H1 (cell line): ENCODE data around the gene OR2D3. TPM values are rescaled to one million over a fixed set of nuclear protein-coding genes. Genes with fewer than 3 reads are reported as not detected.
"Not testable (repeated sequence)": the region's sequence is repeated elsewhere in the genome, so short reads cannot be mapped to it uniquely, and the experiment has no call there.

ENCODE experiments used
- CTCF ChIA-PET: fragments of 300-600 bp; sonication (Branson Sonifier 250); formaldehyde crosslinking; loops from one replicate; lab custom pipeline; 2021; ENCODE audit not compliant: partially characterized antibody; lab: Charles Lee
- POLR2A ChIA-PET: fragments of 300-600 bp; sonication (Branson Sonifier 250); formaldehyde crosslinking; loops from one replicate; lab custom pipeline; 2021; ENCODE audit warnings: inconsistent platforms; ENCODE audit not compliant: partially characterized antibody; lab: Charles Lee
- DNase-seq, 2 experiments: peaks; one replicate each; pipeline versions ENCODE4 v3.0.0 to v3.0.0-alpha.2; 2010 to 2022; ENCODE audit warnings: low spot score in 2 of 2, low read depth in 1 of 2, mixed read lengths in 1 of 2
- FAIRE-seq: peaks from 2 replicates; lab custom pipeline; 2011; peaks lifted over from hg19 to GRCh38; lab: Jason Lieb, UNC
- H2AFZ ChIP-seq: 2 replicates; pipeline ENCODE4 v1.8.1; 2012; ENCODE audit warnings: low read length, inconsistent platforms
- H2AK5ac ChIP-seq: 2 replicates; pipeline ENCODE4 v1.6.1; 2013; ENCODE audit warnings: low read depth, low read length
- H2BK120ac ChIP-seq: replicated peaks from 2 replicates; pipeline ENCODE3; 2013; ENCODE audit warnings: low read depth, low read length, inconsistent platforms
- H2BK12ac ChIP-seq: 2 replicates; pipeline ENCODE4 v1.6.1; 2013; ENCODE audit warnings: low read depth, low read length
- H2BK15ac ChIP-seq: 2 replicates; pipeline ENCODE4 v1.6.1; 2013; ENCODE audit warnings: low read length
- H2BK20ac ChIP-seq: 2 replicates; pipeline ENCODE4 v1.6.1; 2013; ENCODE audit warnings: low read length
- H2BK5ac ChIP-seq: 2 replicates; pipeline ENCODE4 v1.6.1; 2013; ENCODE audit warnings: low read depth, low read length
- H3K14ac ChIP-seq: 2 replicates; pipeline ENCODE4 v1.6.1; 2013; ENCODE audit warnings: inconsistent platforms; ENCODE audit not compliant: insufficient read length
- H3K18ac ChIP-seq: 2 replicates; pipeline ENCODE4 v1.6.1; 2013; ENCODE audit warnings: low read length; ENCODE audit errors: extremely low read depth
- H3K23ac ChIP-seq: 2 replicates; pipeline ENCODE4 v1.6.1; 2013; ENCODE audit warnings: inconsistent platforms; ENCODE audit not compliant: insufficient read length
- H3K23me2 ChIP-seq: 2 replicates; pipeline ENCODE4 v1.6.1; 2013; ENCODE audit warnings: low read depth, low read length
- H3K27ac ChIP-seq: 2 replicates; pipeline ENCODE4 v1.6.1; 2011; ENCODE audit warnings: low read depth, low read length, inconsistent platforms
- H3K27me3 ChIP-seq, 4 experiments: replicated peaks in 1 of 4; 1 replicate in 1 of 4; 2 replicates in 3 of 4; pipeline versions ENCODE4 v1.6.1 to v1.8.1; 2011 to 2013; ENCODE audit warnings: low read length in 3 of 4, mild to moderate bottlenecking in 3 of 4, inconsistent platforms in 2 of 4, mixed read lengths in 2 of 4, moderate library complexity in 1 of 4; ENCODE audit not compliant: control insufficient read depth in 3 of 4, insufficient read depth in 3 of 4; ENCODE audit errors: extremely low read depth in 1 of 4
- H3K36me3 ChIP-seq, 4 experiments: 2 replicates each; pipeline versions ENCODE4 v1.6.1 to v1.8.1; 2011 to 2013; ENCODE audit warnings: mild to moderate bottlenecking in 4 of 4, low read length in 3 of 4, moderate library complexity in 2 of 4, control low read depth in 1 of 4, inconsistent platforms in 1 of 4; ENCODE audit not compliant: insufficient read depth in 4 of 4, control insufficient read depth in 2 of 4
- H3K4ac ChIP-seq: replicated peaks from 2 replicates; pipeline ENCODE3; 2013; ENCODE audit warnings: low read length, low read depth, mixed read lengths, inconsistent platforms; ENCODE audit not compliant: insufficient read length
- H3K4me1 ChIP-seq, 4 experiments: replicated peaks in 1 of 4; 1 replicate in 1 of 4; 2 replicates in 3 of 4; pipeline versions ENCODE4 v1.6.1 to v1.8.1; 2011 to 2013; ENCODE audit warnings: low read length in 3 of 4, inconsistent platforms in 2 of 4, mixed read lengths in 1 of 4; ENCODE audit not compliant: insufficient read depth in 4 of 4, control insufficient read depth in 3 of 4
- H3K4me2 ChIP-seq, 2 experiments: 2 replicates each; pipeline versions ENCODE4 v1.6.1 to v1.8.1; 2011 to 2013; ENCODE audit warnings: low read depth in 2 of 2, low read length in 2 of 2, control low read depth in 1 of 2, inconsistent platforms in 1 of 2, mild to moderate bottlenecking in 1 of 2; ENCODE audit not compliant: insufficient read depth in 1 of 2
- H3K4me3 ChIP-seq, 4 experiments: fragments of 200-600, 300-600 bp in 1 of 4; sonication (generic), shearing (Covaris generic), sonication (Bioruptor Twin) in 1 of 4; 2 replicates each; pipeline versions ENCODE4 v1.5.1 to v1.8.1; 2011 to 2016; ENCODE audit warnings: low read length in 4 of 4, low read depth in 3 of 4, control low read depth in 2 of 4, inconsistent platforms in 2 of 4, mild to moderate bottlenecking in 2 of 4, mixed read lengths in 1 of 4, moderate library complexity in 1 of 4; ENCODE audit not compliant: insufficient read depth in 2 of 4; ENCODE audit errors: extremely low read depth in 1 of 4
- H3K56ac ChIP-seq: replicated peaks from 2 replicates; pipeline ENCODE3; 2013; ENCODE audit warnings: low read depth, mild to moderate bottlenecking, mixed read lengths, low read length, inconsistent platforms; ENCODE audit not compliant: insufficient read length
- H3K79me1 ChIP-seq: 2 replicates; pipeline ENCODE4 v1.6.1; 2013; ENCODE audit warnings: low read depth, low read length, control low read depth
- H3K79me2 ChIP-seq, 2 experiments: 2 replicates each; pipeline versions ENCODE4 v1.6.1 to v1.8.1; 2012 to 2013; ENCODE audit warnings: low read length in 2 of 2, mild to moderate bottlenecking in 2 of 2, inconsistent platforms in 1 of 2; ENCODE audit not compliant: insufficient read depth in 2 of 2, control insufficient read depth in 1 of 2
- H3K9ac ChIP-seq, 4 experiments: replicated peaks in 1 of 4; 1 replicate in 1 of 4; 2 replicates in 3 of 4; pipeline versions ENCODE4 v1.6.1 to v1.8.1; 2011 to 2013; ENCODE audit warnings: low read depth in 3 of 4, low read length in 3 of 4, control low read depth in 2 of 4, mild to moderate bottlenecking in 2 of 4, moderate library complexity in 2 of 4, inconsistent platforms in 1 of 4; ENCODE audit errors: extremely low read depth in 1 of 4
- H3K9me3 ChIP-seq, 2 experiments: 2 replicates each; pipeline versions ENCODE4 v1.6.1 to v1.8.1; 2012 to 2013; ENCODE audit warnings: mild to moderate bottlenecking in 2 of 2, moderate library complexity in 2 of 2, control low read depth in 1 of 2, inconsistent platforms in 1 of 2, low read depth in 1 of 2, low read length in 1 of 2, mixed read lengths in 1 of 2; ENCODE audit not compliant: insufficient read depth in 2 of 2
- H4K20me1 ChIP-seq, 2 experiments: replicated peaks in 1 of 2; 2 replicates each; pipeline versions ENCODE3 to v1.8.1; 2011 to 2013; ENCODE audit warnings: inconsistent platforms in 2 of 2, low read length in 2 of 2, mild to moderate bottlenecking in 1 of 2; ENCODE audit not compliant: insufficient read depth in 2 of 2, control insufficient read depth in 1 of 2
- H4K5ac ChIP-seq: 2 replicates; pipeline ENCODE4 v1.6.1; 2013; ENCODE audit warnings: low read length, low read depth, mixed read lengths, inconsistent platforms; ENCODE audit not compliant: insufficient read length
- H4K8ac ChIP-seq: 2 replicates; pipeline ENCODE4 v1.8.0; 2013; ENCODE audit warnings: mild to moderate bottlenecking, moderate library complexity, low read length, inconsistent platforms; ENCODE audit not compliant: insufficient read depth; ENCODE audit errors: extremely low read depth
- H4K91ac ChIP-seq: replicated peaks from 2 replicates; pipeline ENCODE3; 2013; ENCODE audit warnings: low read length, mixed read lengths, inconsistent platforms; ENCODE audit not compliant: insufficient read length
- WGBS, 2 experiments: shearing (Covaris generic) in 1 of 2; methylation state at CpG; one replicate each; pipeline versions ENCODE4 v1.1.6 to v1.1.7; 2013 to 2015; ENCODE audit warnings: low lambda C conversion rate in 2 of 2, mixed read lengths in 2 of 2, inconsistent platforms in 1 of 2, low coverage in 1 of 2, missing lambda C conversion rate in 1 of 2; ENCODE audit not compliant: insufficient replicate concordance in 2 of 2, insufficient coverage in 1 of 2, insufficient read length in 1 of 2; ENCODE audit errors: extremely low coverage in 1 of 2, missing lambda C conversion rate in 1 of 2; 5-methylcytosine and 5-hydroxymethylcytosine counted together
- polyA plus RNA-seq, 7 experiments: library from polyadenylated mRNA; depleted of rRNA in 3 of 7; stranded (reverse) in 5 of 7; unstranded in 2 of 7; fragments of >200 nt in 5 of 7; fragments of 200-250 nt in 2 of 7; gene quantifications; 1 replicate in 5 of 7; 2 replicates in 1 of 7; 4 replicates in 1 of 7; pipeline versions ENCODE4 v1.2.1 to v1.2.3, GENCODE V29; 2011 to 2013; ENCODE audit warnings: missing spikeins in 2 of 7, mixed read lengths in 2 of 7
- total RNA-seq: library from RNA; stranded (reverse); fragmentation: NEBNext Ultra II Directional; extraction: Animal tissue kit (Norgen Biotek cat#: 25700); gene quantifications from 2 replicates; pipeline ENCODE4 v1.2.1, GENCODE V29; 2021

Gene OR2D3
- total and polyA plus RNA-seq, 2 of the 8 experiments (the other 6 are each of a cell fraction or from before 2014, with no cell fraction given) = not detected

- H3K9ac ChIP-seq, H3K4me2 ChIP-seq, H3K9me3 ChIP-seq, H2AFZ ChIP-seq, H2BK15ac ChIP-seq, H3K36me3 ChIP-seq, H4K91ac ChIP-seq, H2BK12ac ChIP-seq, H3K4ac ChIP-seq, H3K18ac ChIP-seq, H3K79me1 ChIP-seq, H3K14ac ChIP-seq, DNase-seq, H3K27me3 ChIP-seq, CTCF ChIA-PET, H3K4me1 ChIP-seq, H4K5ac ChIP-seq, H2BK120ac ChIP-seq, H3K23ac ChIP-seq, H3K23me2 ChIP-seq, H4K8ac ChIP-seq, FAIRE-seq, H3K56ac ChIP-seq, H2BK20ac ChIP-seq, H3K79me2 ChIP-seq, POLR2A ChIA-PET, H3K4me3 ChIP-seq, H3K27ac ChIP-seq, H4K20me1 ChIP-seq, H2AK5ac ChIP-seq, H2BK5ac ChIP-seq: not testable (repeated sequence)
- 84% methylated on average over 4 of the region's 4 CpGs; no CpG with 5 or more reads in 1 of the 2 experiments for WGBS, 2 experiments
Observed at GRCh38 chr11:6969854-6970253, 49.1 kb downstream of the OR2D3 start.

Other genes with a start within 250 kb of the OR2D3 start
- gene MRPL17, start 237.7 kb upstream of the OR2D3 start, total RNA-seq = 70.5 and 71.7 TPM in 2 replicates
- gene MRPL17, start 237.7 kb upstream of the OR2D3 start, polyA plus RNA-seq (2011; rRNA removed) = 44.5 and 55.7 TPM in 2 replicates
- gene OR2AG2, start 149.0 kb upstream of the OR2D3 start, total RNA-seq = 0.17 and 0.22 TPM in 2 replicates
- 0.49 and 0.74 TPM in 2 replicates for gene OR2AG2, start 149.0 kb upstream of the OR2D3 start, polyA plus RNA-seq (2011; rRNA removed)
- not detected in 2 replicates for gene OR2AG1, start 138.0 kb upstream of the OR2D3 start, total RNA-seq
- gene OR2AG1, start 138.0 kb upstream of the OR2D3 start, polyA plus RNA-seq (2011; rRNA removed) = not detected in 2 replicates
- 0.10 and 0.20 TPM in 2 replicates for gene OR6A2, start 121.3 kb upstream of the OR2D3 start, total RNA-seq
- 0.14 TPM in 2 replicates for gene OR6A2, start 121.3 kb upstream of the OR2D3 start, polyA plus RNA-seq (2011; rRNA removed)
- gene OR10A5, start 75.3 kb upstream of the OR2D3 start, total RNA-seq = not detected in 2 replicates
- gene OR10A5, start 75.3 kb upstream of the OR2D3 start, polyA plus RNA-seq (2011; rRNA removed) = not detected in 2 replicates
- gene OR10A2, start 57.9 kb upstream of the OR2D3 start, total RNA-seq = not detected in 2 replicates
- not detected in 2 replicates for gene OR10A2, start 57.9 kb upstream of the OR2D3 start, polyA plus RNA-seq (2011; rRNA removed)
- not detected in 2 replicates for gene OR10A4, start 44.4 kb upstream of the OR2D3 start, total RNA-seq
- not detected in 2 replicates for gene OR10A4, start 44.4 kb upstream of the OR2D3 start, polyA plus RNA-seq (2011; rRNA removed)
- gene OR2D2, start 28.5 kb upstream of the OR2D3 start, total RNA-seq = 0.29 TPM in 1 of 2 replicates, not detected in the other
- 0.08 and 0.15 TPM in 2 replicates for gene OR2D2, start 28.5 kb upstream of the OR2D3 start, polyA plus RNA-seq (2011; rRNA removed)
- gene ZNF215, start 5.4 kb downstream of the OR2D3 start, total RNA-seq = 17.1 and 17.9 TPM in 2 replicates
- 4.3 and 6.4 TPM in 2 replicates for gene ZNF215, start 5.4 kb downstream of the OR2D3 start, polyA plus RNA-seq (2011; rRNA removed)
- gene ZNF214, start 99.3 kb downstream of the OR2D3 start, total RNA-seq = 3.2 and 5.0 TPM in 2 replicates
- 0.71 and 0.80 TPM in 2 replicates for gene ZNF214, start 99.3 kb downstream of the OR2D3 start, polyA plus RNA-seq (2011; rRNA removed)
- 0.08 TPM in 1 of 2 replicates, not detected in the other for gene NLRP14, start 99.5 kb downstream of the OR2D3 start, total RNA-seq
- gene NLRP14, start 99.5 kb downstream of the OR2D3 start, polyA plus RNA-seq (2011; rRNA removed) = 0.02 and 0.05 TPM in 2 replicates
- gene RBMXL2, start 168.0 kb downstream of the OR2D3 start, total RNA-seq = not detected in 2 replicates
- gene RBMXL2, start 168.0 kb downstream of the OR2D3 start, polyA plus RNA-seq (2011; rRNA removed) = not detected in 2 replicates